Activated CD4-positive, alpha-beta T cell treated with anti-CD3 and anti-CD28 coated beads for 36 hours (primary cell): ENCODE results near the gene IGDCC3. TPM values are rescaled to one million over a fixed set of nuclear protein-coding genes. Genes with fewer than 3 reads are reported as not detected.

Source experiments
- ATAC-seq: fragments of 200-7000 bp; cut with Tn5 transposase; one replicate; pipeline ENCODE4 v1.10.0; 2021; ENCODE audit warnings: mild to moderate bottlenecking, moderate library complexity
- CTCF ChIA-PET: fragments of 350-600 bp; sonication (Branson Sonifier 250); formaldehyde crosslinking; loops from one replicate; lab custom pipeline; 2021; ENCODE audit warnings: antibody characterized with exemption; lab: Charles Lee
- POLR2A ChIA-PET: fragments of 350-600 bp; sonication (Branson Sonifier 250); formaldehyde crosslinking; loops from one replicate; lab custom pipeline; 2021; ENCODE audit warnings: antibody characterized with exemption, inconsistent platforms; lab: Charles Lee
- DNase-seq: peaks from one replicate; pipeline ENCODE4 v3.0.0-alpha.2; 2020
- H3K27ac Mint-ChIP-seq: one replicate; pipeline ENCODE4 v1.8.0; 2021; ENCODE audit warnings: mixed read lengths
- H3K27me3 Mint-ChIP-seq: one replicate; pipeline ENCODE4 v1.8.0; 2021; ENCODE audit warnings: mixed read lengths
- H3K36me3 Mint-ChIP-seq: one replicate; pipeline ENCODE4 v1.8.0; 2021; ENCODE audit warnings: low read depth, mixed read lengths
- H3K4me1 Mint-ChIP-seq: one replicate; pipeline ENCODE4 v1.8.0; 2021; ENCODE audit warnings: mixed read lengths
- H3K4me3 Mint-ChIP-seq: one replicate; pipeline ENCODE4 v1.8.0; 2021; ENCODE audit warnings: mild to moderate bottlenecking, moderate library complexity, mixed read lengths
- H3K9me3 Mint-ChIP-seq: one replicate; pipeline ENCODE4 v1.8.0; 2021; ENCODE audit warnings: low read depth, mixed read lengths
- intact Hi-C, 2 experiments: fragments of 100-400 bp; cut with DNase I in 1 of 2; cut with micrococcal nuclease in 1 of 2; formaldehyde crosslinking; loops; one replicate each; pipeline versions ENCODE4 v1.14.2 to v1.15.1; 2022 to 2024; cut with DNase I, micrococcal nuclease
- total RNA-seq, 2 experiments: library from RNA; stranded (reverse); gene quantifications; one replicate each; pipeline ENCODE4 v1.2.3, GENCODE V29; 2021

IGDCC3 gene
- total RNA-seq, 2 experiments from 2014 or later: not detected

- CTCF ChIA-PET: no interaction called here
- intact Hi-C loops: no loop called here
- Mint-ChIP-seq H3K27ac (no peak overlapping the region), H3K9me3 (no peaks in the 10 kb centered on the region), H3K4me3 (no peak overlapping the region), H3K36me3 (no peaks in the 10 kb centered on the region), H3K4me1 (no peaks in the 10 kb centered on the region), H3K27me3 (peaks cover 2% of the 10 kb centered on the region)
- POLR2A ChIA-PET: no interaction called here
- ATAC-seq (no peak), DNase-seq (no peak)
Observed at GRCh38 chr15:65339416-65339815, 38.4 kb downstream of the IGDCC3 start.

GRCh38 chr15:65338823-65339222 lies 39.0 kb downstream of the IGDCC3 start:
- DNase-seq (no peak), ATAC-seq (no peak)
- Mint-ChIP-seq H3K9me3 (no peaks in the 10 kb centered on the region), H3K4me1 (no peaks in the 10 kb centered on the region), H3K27me3 (peaks cover 4% of the 10 kb centered on the region), H3K36me3 (no peaks in the 10 kb centered on the region), H3K4me3 (no peak overlapping the region), H3K27ac (no peak overlapping the region)
- POLR2A ChIA-PET: interaction anchor here (1.3 kb wide), 1 partner anchor 34 kb away, joined by 3 read pairs; the partner anchor contains the start of gene RNU5B-1
- CTCF ChIA-PET: interaction anchor here (0.9 to 2.5 kb wide), 4 partner anchors 11 to 46 kb away, joined by 3 to 11 read pairs (median 4); no protein-coding TSS in a partner anchor
- intact Hi-C loops: no loop called here

GRCh38 chr15:65338366-65338765 lies 39.4 kb downstream of the IGDCC3 start:
- intact Hi-C loops: no loop called here
- ATAC-seq (no peak), DNase-seq (no peak)
- ChIA-PET POLR2A (interaction anchor here (1.3 kb wide), 1 partner anchor 34 kb away, joined by 3 read pairs; the partner anchor contains the start of gene RNU5B-1), CTCF (interaction anchor here (0.7 to 2.5 kb wide), 6 partner anchors 11 to 47 kb away, joined by 3 to 11 read pairs (median 3); no protein-coding TSS in a partner anchor)
- H3K36me3 Mint-ChIP-seq: no peaks in the 10 kb centered on the region
- no peak overlapping the region for H3K27ac Mint-ChIP-seq
- H3K4me3 Mint-ChIP-seq: no peak overlapping the region
- H3K4me1 Mint-ChIP-seq: no peaks in the 10 kb centered on the region
- H3K27me3 Mint-ChIP-seq: peaks cover 4% of the 10 kb centered on the region
- no peaks in the 10 kb centered on the region for H3K9me3 Mint-ChIP-seq

GRCh38 chr15:65337436-65338070 lies 40.2 kb downstream of the IGDCC3 start:
- no peak overlapping the region for H3K4me3 Mint-ChIP-seq
- H3K36me3 Mint-ChIP-seq: no peaks in the 10 kb centered on the region
- H3K27me3 Mint-ChIP-seq: peaks cover 4% of the 10 kb centered on the region
- no peak overlapping the region for H3K27ac Mint-ChIP-seq
- ATAC-seq: no peak
- intact Hi-C loops: no loop called here
- ChIA-PET CTCF (interaction anchor here (0.8 to 2.5 kb wide), 4 partner anchors 12 to 47 kb away, joined by 3 to 11 read pairs (median 4); no protein-coding TSS in a partner anchor), POLR2A (interaction anchor here (1.3 kb wide), 1 partner anchor 33 kb away, joined by 3 read pairs; the partner anchor contains the start of gene RNU5B-1)
- no peak for DNase-seq
- no peaks in the 10 kb centered on the region for H3K9me3 Mint-ChIP-seq
- H3K4me1 Mint-ChIP-seq: no peaks in the 10 kb centered on the region

- CTCF ChIA-PET: interaction anchor here (2.5 kb wide), 1 partner anchor 18 kb away, joined by 11 read pairs; no protein-coding TSS in a partner anchor
- Mint-ChIP-seq H3K4me3 (no peak overlapping the region), H3K27ac (no peak overlapping the region), H3K4me1 (no peaks in the 10 kb centered on the region), H3K27me3 (peaks cover 4% of the 10 kb centered on the region), H3K36me3 (no peaks in the 10 kb centered on the region), H3K9me3 (no peaks in the 10 kb centered on the region)
- ATAC-seq (no peak), DNase-seq (no peak)
- intact Hi-C loops: no loop called here
- POLR2A ChIA-PET: interaction anchor here (0.6 kb wide), 1 partner anchor 31 kb away, joined by 5 read pairs; no protein-coding TSS in a partner anchor
Observed at GRCh38 chr15:65336493-65337435, 41.0 kb downstream of the IGDCC3 start.

GRCh38 chr15:65335278-65336055 lies 42.3 kb downstream of the IGDCC3 start:
- no peak overlapping the region for H3K4me3 Mint-ChIP-seq
- peaks cover 2% of the 10 kb centered on the region for H3K27me3 Mint-ChIP-seq
- ChIA-PET POLR2A (interaction anchor here (0.6 kb wide), 1 partner anchor 30 kb away, joined by 5 read pairs; no protein-coding TSS in a partner anchor), CTCF (no interaction called here)
- intact Hi-C loops: no loop called here
- no peaks in the 10 kb centered on the region for H3K9me3 Mint-ChIP-seq
- no peak for DNase-seq
- no peaks in the 10 kb centered on the region for H3K36me3 Mint-ChIP-seq
- H3K4me1 Mint-ChIP-seq: no peaks in the 10 kb centered on the region
- no peak for ATAC-seq
- no peak overlapping the region for H3K27ac Mint-ChIP-seq

GRCh38 chr15:65334586-65335231 lies 43.1 kb downstream of the IGDCC3 start:
- intact Hi-C loops: no loop called here
- Mint-ChIP-seq H3K4me1 (no peaks in the 10 kb centered on the region), H3K27me3 (peaks cover 4% of the 10 kb centered on the region), H3K4me3 (no peak overlapping the region), H3K27ac (no peak overlapping the region), H3K9me3 (no peaks in the 10 kb centered on the region), H3K36me3 (no peaks in the 10 kb centered on the region)
- POLR2A ChIA-PET: no interaction called here
- no peak for ATAC-seq
- CTCF ChIA-PET: no interaction called here
- DNase-seq: no peak

- H3K4me1 Mint-ChIP-seq: no peaks in the 10 kb centered on the region
- DNase-seq (no peak), ATAC-seq (no peak)
- H3K27ac Mint-ChIP-seq: no peak overlapping the region
- no peaks in the 10 kb centered on the region for H3K9me3 Mint-ChIP-seq
- ChIA-PET POLR2A (no interaction called here), CTCF (no interaction called here)
- intact Hi-C loops: no loop called here
- H3K36me3 Mint-ChIP-seq: no peaks in the 10 kb centered on the region
- H3K27me3 Mint-ChIP-seq: peaks cover 4% of the 10 kb centered on the region
- H3K4me3 Mint-ChIP-seq: no peak overlapping the region
Observed at GRCh38 chr15:65333856-65334255, 43.9 kb downstream of the IGDCC3 start.

- ChIA-PET POLR2A (no interaction called here), CTCF (no interaction called here)
- no peaks in the 10 kb centered on the region for H3K9me3 Mint-ChIP-seq
- no peak overlapping the region for H3K4me3 Mint-ChIP-seq
- H3K4me1 Mint-ChIP-seq: no peaks in the 10 kb centered on the region
- DNase-seq (no peak), ATAC-seq (no peak)
- intact Hi-C loops: no loop called here
- no peak overlapping the region for H3K27ac Mint-ChIP-seq
- H3K27me3 Mint-ChIP-seq: peaks cover 4% of the 10 kb centered on the region
- no peaks in the 10 kb centered on the region for H3K36me3 Mint-ChIP-seq
Observed at GRCh38 chr15:65333148-65333820, 44.5 kb downstream of the IGDCC3 start.

- Mint-ChIP-seq H3K27me3 (peaks cover 6% of the 10 kb centered on the region), H3K4me1 (no peaks in the 10 kb centered on the region), H3K27ac (no peak overlapping the region), H3K9me3 (no peaks in the 10 kb centered on the region), H3K36me3 (no peaks in the 10 kb centered on the region), H3K4me3 (no peak overlapping the region)
- intact Hi-C loops: no loop called here
- ChIA-PET POLR2A (no interaction called here), CTCF (no interaction called here)
- ATAC-seq: no peak
- no peak for DNase-seq
Observed at GRCh38 chr15:65332391-65333147, 45.2 kb downstream of the IGDCC3 start.
